H1 (cell line): ENCODE measurements around the gene OR3A2. TPM values are rescaled to one million over a fixed set of nuclear protein-coding genes. Genes with fewer than 3 reads are reported as not detected.

Experiments
- CTCF ChIA-PET: fragments of 300-600 bp; sonication (Branson Sonifier 250); formaldehyde crosslinking; loops from one replicate; lab custom pipeline; 2021; ENCODE audit not compliant: partially characterized antibody; lab: Charles Lee
- POLR2A ChIA-PET: fragments of 300-600 bp; sonication (Branson Sonifier 250); formaldehyde crosslinking; loops from one replicate; lab custom pipeline; 2021; ENCODE audit warnings: inconsistent platforms; ENCODE audit not compliant: partially characterized antibody; lab: Charles Lee
- DNase-seq, 2 experiments: peaks; one replicate each; pipeline versions ENCODE4 v3.0.0 to v3.0.0-alpha.2; 2010 to 2022; ENCODE audit warnings: low spot score in 2 of 2, low read depth in 1 of 2, mixed read lengths in 1 of 2
- FAIRE-seq: peaks from 2 replicates; lab custom pipeline; 2011; peaks lifted over from hg19 to GRCh38; lab: Jason Lieb, UNC
- H2AFZ ChIP-seq: 2 replicates; pipeline ENCODE4 v1.8.1; 2012; ENCODE audit warnings: low read length, inconsistent platforms
- H2AK5ac ChIP-seq: 2 replicates; pipeline ENCODE4 v1.6.1; 2013; ENCODE audit warnings: low read depth, low read length
- H2BK120ac ChIP-seq: replicated peaks from 2 replicates; pipeline ENCODE3; 2013; ENCODE audit warnings: low read depth, low read length, inconsistent platforms
- H2BK12ac ChIP-seq: 2 replicates; pipeline ENCODE4 v1.6.1; 2013; ENCODE audit warnings: low read depth, low read length
- H2BK15ac ChIP-seq: 2 replicates; pipeline ENCODE4 v1.6.1; 2013; ENCODE audit warnings: low read length
- H2BK20ac ChIP-seq: 2 replicates; pipeline ENCODE4 v1.6.1; 2013; ENCODE audit warnings: low read length
- H2BK5ac ChIP-seq: 2 replicates; pipeline ENCODE4 v1.6.1; 2013; ENCODE audit warnings: low read depth, low read length
- H3K14ac ChIP-seq: 2 replicates; pipeline ENCODE4 v1.6.1; 2013; ENCODE audit warnings: inconsistent platforms; ENCODE audit not compliant: insufficient read length
- H3K18ac ChIP-seq: 2 replicates; pipeline ENCODE4 v1.6.1; 2013; ENCODE audit warnings: low read length; ENCODE audit errors: extremely low read depth
- H3K23ac ChIP-seq: 2 replicates; pipeline ENCODE4 v1.6.1; 2013; ENCODE audit warnings: inconsistent platforms; ENCODE audit not compliant: insufficient read length
- H3K23me2 ChIP-seq: 2 replicates; pipeline ENCODE4 v1.6.1; 2013; ENCODE audit warnings: low read depth, low read length
- H3K27ac ChIP-seq: 2 replicates; pipeline ENCODE4 v1.6.1; 2011; ENCODE audit warnings: low read depth, low read length, inconsistent platforms
- H3K27me3 ChIP-seq, 4 experiments: replicated peaks in 1 of 4; 1 replicate in 1 of 4; 2 replicates in 3 of 4; pipeline versions ENCODE4 v1.6.1 to v1.8.1; 2011 to 2013; ENCODE audit warnings: low read length in 3 of 4, mild to moderate bottlenecking in 3 of 4, inconsistent platforms in 2 of 4, mixed read lengths in 2 of 4, moderate library complexity in 1 of 4; ENCODE audit not compliant: control insufficient read depth in 3 of 4, insufficient read depth in 3 of 4; ENCODE audit errors: extremely low read depth in 1 of 4
- H3K36me3 ChIP-seq, 4 experiments: 2 replicates each; pipeline versions ENCODE4 v1.6.1 to v1.8.1; 2011 to 2013; ENCODE audit warnings: mild to moderate bottlenecking in 4 of 4, low read length in 3 of 4, moderate library complexity in 2 of 4, control low read depth in 1 of 4, inconsistent platforms in 1 of 4; ENCODE audit not compliant: insufficient read depth in 4 of 4, control insufficient read depth in 2 of 4
- H3K4ac ChIP-seq: replicated peaks from 2 replicates; pipeline ENCODE3; 2013; ENCODE audit warnings: low read length, low read depth, mixed read lengths, inconsistent platforms; ENCODE audit not compliant: insufficient read length
- H3K4me1 ChIP-seq, 4 experiments: replicated peaks in 1 of 4; 1 replicate in 1 of 4; 2 replicates in 3 of 4; pipeline versions ENCODE4 v1.6.1 to v1.8.1; 2011 to 2013; ENCODE audit warnings: low read length in 3 of 4, inconsistent platforms in 2 of 4, mixed read lengths in 1 of 4; ENCODE audit not compliant: insufficient read depth in 4 of 4, control insufficient read depth in 3 of 4
- H3K4me2 ChIP-seq, 2 experiments: 2 replicates each; pipeline versions ENCODE4 v1.6.1 to v1.8.1; 2011 to 2013; ENCODE audit warnings: low read depth in 2 of 2, low read length in 2 of 2, control low read depth in 1 of 2, inconsistent platforms in 1 of 2, mild to moderate bottlenecking in 1 of 2; ENCODE audit not compliant: insufficient read depth in 1 of 2
- H3K4me3 ChIP-seq, 4 experiments: fragments of 200-600, 300-600 bp in 1 of 4; sonication (generic), shearing (Covaris generic), sonication (Bioruptor Twin) in 1 of 4; 2 replicates each; pipeline versions ENCODE4 v1.5.1 to v1.8.1; 2011 to 2016; ENCODE audit warnings: low read length in 4 of 4, low read depth in 3 of 4, control low read depth in 2 of 4, inconsistent platforms in 2 of 4, mild to moderate bottlenecking in 2 of 4, mixed read lengths in 1 of 4, moderate library complexity in 1 of 4; ENCODE audit not compliant: insufficient read depth in 2 of 4; ENCODE audit errors: extremely low read depth in 1 of 4
- H3K56ac ChIP-seq: replicated peaks from 2 replicates; pipeline ENCODE3; 2013; ENCODE audit warnings: low read depth, mild to moderate bottlenecking, mixed read lengths, low read length, inconsistent platforms; ENCODE audit not compliant: insufficient read length
- H3K79me1 ChIP-seq: 2 replicates; pipeline ENCODE4 v1.6.1; 2013; ENCODE audit warnings: low read depth, low read length, control low read depth
- H3K79me2 ChIP-seq, 2 experiments: 2 replicates each; pipeline versions ENCODE4 v1.6.1 to v1.8.1; 2012 to 2013; ENCODE audit warnings: low read length in 2 of 2, mild to moderate bottlenecking in 2 of 2, inconsistent platforms in 1 of 2; ENCODE audit not compliant: insufficient read depth in 2 of 2, control insufficient read depth in 1 of 2
- H3K9ac ChIP-seq, 4 experiments: replicated peaks in 1 of 4; 1 replicate in 1 of 4; 2 replicates in 3 of 4; pipeline versions ENCODE4 v1.6.1 to v1.8.1; 2011 to 2013; ENCODE audit warnings: low read depth in 3 of 4, low read length in 3 of 4, control low read depth in 2 of 4, mild to moderate bottlenecking in 2 of 4, moderate library complexity in 2 of 4, inconsistent platforms in 1 of 4; ENCODE audit errors: extremely low read depth in 1 of 4
- H3K9me3 ChIP-seq, 2 experiments: 2 replicates each; pipeline versions ENCODE4 v1.6.1 to v1.8.1; 2012 to 2013; ENCODE audit warnings: mild to moderate bottlenecking in 2 of 2, moderate library complexity in 2 of 2, control low read depth in 1 of 2, inconsistent platforms in 1 of 2, low read depth in 1 of 2, low read length in 1 of 2, mixed read lengths in 1 of 2; ENCODE audit not compliant: insufficient read depth in 2 of 2
- H4K20me1 ChIP-seq, 2 experiments: replicated peaks in 1 of 2; 2 replicates each; pipeline versions ENCODE3 to v1.8.1; 2011 to 2013; ENCODE audit warnings: inconsistent platforms in 2 of 2, low read length in 2 of 2, mild to moderate bottlenecking in 1 of 2; ENCODE audit not compliant: insufficient read depth in 2 of 2, control insufficient read depth in 1 of 2
- H4K5ac ChIP-seq: 2 replicates; pipeline ENCODE4 v1.6.1; 2013; ENCODE audit warnings: low read length, low read depth, mixed read lengths, inconsistent platforms; ENCODE audit not compliant: insufficient read length
- H4K8ac ChIP-seq: 2 replicates; pipeline ENCODE4 v1.8.0; 2013; ENCODE audit warnings: mild to moderate bottlenecking, moderate library complexity, low read length, inconsistent platforms; ENCODE audit not compliant: insufficient read depth; ENCODE audit errors: extremely low read depth
- H4K91ac ChIP-seq: replicated peaks from 2 replicates; pipeline ENCODE3; 2013; ENCODE audit warnings: low read length, mixed read lengths, inconsistent platforms; ENCODE audit not compliant: insufficient read length
- CTCF ChIP-seq, 3 experiments: IDR thresholded peaks; 1 replicate in 2 of 3; 2 replicates in 1 of 3; pipeline versions ENCODE4 v1.5.1 to v1.6.1; 2011; ENCODE audit warnings: low read length in 3 of 3, mild to moderate bottlenecking in 3 of 3, inconsistent platforms in 2 of 3, low read depth in 1 of 3, moderate library complexity in 1 of 3; ENCODE audit not compliant: insufficient read depth in 1 of 3; ENCODE audit errors: control extremely low read depth in 1 of 3
- EGR1 ChIP-seq: IDR thresholded peaks from 2 replicates; pipeline ENCODE4 v1.6.1; 2011; ENCODE audit warnings: low read depth, low read length, borderline replicate concordance
- POU5F1 ChIP-seq: IDR thresholded peaks from 2 replicates; pipeline ENCODE4 v1.6.1; 2011; ENCODE audit warnings: low read depth, mild to moderate bottlenecking, low read length, moderate library complexity
- WGBS, 2 experiments: shearing (Covaris generic) in 1 of 2; methylation state at CpG; one replicate each; pipeline versions ENCODE4 v1.1.6 to v1.1.7; 2013 to 2015; ENCODE audit warnings: low lambda C conversion rate in 2 of 2, mixed read lengths in 2 of 2, inconsistent platforms in 1 of 2, low coverage in 1 of 2, missing lambda C conversion rate in 1 of 2; ENCODE audit not compliant: insufficient replicate concordance in 2 of 2, insufficient coverage in 1 of 2, insufficient read length in 1 of 2; ENCODE audit errors: extremely low coverage in 1 of 2, missing lambda C conversion rate in 1 of 2; 5-methylcytosine and 5-hydroxymethylcytosine counted together
- polyA plus RNA-seq, 7 experiments: library from polyadenylated mRNA; depleted of rRNA in 3 of 7; stranded (reverse) in 5 of 7; unstranded in 2 of 7; fragments of >200 nt in 5 of 7; fragments of 200-250 nt in 2 of 7; gene quantifications; 1 replicate in 5 of 7; 2 replicates in 1 of 7; 4 replicates in 1 of 7; pipeline versions ENCODE4 v1.2.1 to v1.2.3, GENCODE V29; 2011 to 2013; ENCODE audit warnings: missing spikeins in 2 of 7, mixed read lengths in 2 of 7
- total RNA-seq: library from RNA; stranded (reverse); fragmentation: NEBNext Ultra II Directional; extraction: Animal tissue kit (Norgen Biotek cat#: 25700); gene quantifications from 2 replicates; pipeline ENCODE4 v1.2.1, GENCODE V29; 2021

OR3A2 gene
- total and polyA plus RNA-seq, 2 of the 8 experiments (the other 6 are each of a cell fraction or from before 2014, with no cell fraction given) = not detected

GRCh38 chr17:3318336-3318735, 67.8 kb downstream of the OR3A2 start:
- Histone ChIP-seq H3K27ac (no peak overlapping the region), H3K79me1 (no peaks in the 10 kb centered on the region), H4K20me1 (no peaks in the 10 kb centered on the region), H3K27me3 (no peaks in the 10 kb centered on the region), H2BK5ac (no peak overlapping the region), H4K8ac (no peak overlapping the region), H4K91ac (no peak overlapping the region), H3K9me3 (peaks cover 15 to 24% of the 10 kb centered on the region in 2 experiments; a peak in 3 of 4 replicates), H3K9ac (no peak overlapping the region), H3K4ac (no peak overlapping the region), H2AFZ (no peak overlapping the region), H3K14ac (no peak overlapping the region), H2BK15ac (no peak overlapping the region), H2AK5ac (no peak overlapping the region), H3K4me1 (no peaks in the 10 kb centered on the region), H3K79me2 (no peaks in the 10 kb centered on the region), H4K5ac (no peak overlapping the region), H3K18ac (no peak overlapping the region), H3K23me2 (no peaks in the 10 kb centered on the region), H2BK12ac (no peak overlapping the region), H2BK20ac (no peak overlapping the region), H3K56ac (no peak overlapping the region), H3K23ac (no peak overlapping the region), H3K4me3 (no peak overlapping the region), H2BK120ac (no peak overlapping the region), H3K36me3 (no peaks in the 10 kb centered on the region), H3K4me2 (no peak overlapping the region)
- POLR2A ChIA-PET = no interaction called here
- WGBS, 2 experiments = 78% methylated on average over 5 of the region's 5 CpGs; no CpG with 5 or more reads in 1 of the 2 experiments
- DNase-seq = no peak
- CTCF ChIA-PET = no interaction called here
- TF ChIP-seq POU5F1 = no peak
- TF ChIP-seq EGR1 = no peak
- no peak for TF ChIP-seq CTCF (IDR thresholded peaks at IDR 0.05; ENCODE audit: control extremely low read depth in 1 of 3, insufficient read depth in 1 of 3, low read depth in 1 of 3, low read length in 3 of 3)
- FAIRE-seq = no peak
